Amniotic stem cell (primary cell): Measurements from ENCODE around the gene FHL5.
"Not testable (repeated sequence)": the region's sequence is repeated elsewhere in the genome, so short reads cannot be mapped to it uniquely, and the experiment has no call there.

Experiments used
- DNase-seq: peaks from one replicate; lab custom pipeline; 2025; lab: John Stamatoyannopoulos, UW

Gene FHL5

GRCh38 chr6:96611342-96611991, 48.5 kb downstream of the FHL5 start:
- DNase-seq: no peak

GRCh38 chr6:96613291-96613999, 50.5 kb downstream of the FHL5 start:
- no peak for DNase-seq

- DNase-seq: no peak
Observed at GRCh38 chr6:96620851-96621250, 57.9 kb downstream of the FHL5 start.

- no peak for DNase-seq
Observed at GRCh38 chr6:96621983-96622382, 59.1 kb downstream of the FHL5 start.

GRCh38 chr6:96624957-96625356, 62.0 kb downstream of the FHL5 start:
- no peak for DNase-seq

- DNase-seq: peak; percentile 2
Observed at GRCh38 chr6:96626759-96627364, 63.9 kb downstream of the FHL5 start.

GRCh38 chr6:96631248-96631647, 68.3 kb downstream of the FHL5 start:
- no peak for DNase-seq

- DNase-seq: not testable (repeated sequence)
Observed at GRCh38 chr6:96637979-96638378, 75.1 kb downstream of the FHL5 start.

- no peak for DNase-seq
Observed at GRCh38 chr6:96645106-96645505, 82.2 kb downstream of the FHL5 start.

GRCh38 chr6:96649926-96650325, 87.0 kb downstream of the FHL5 start:
- DNase-seq: no peak

GRCh38 chr6:96651816-96652215, 88.9 kb downstream of the FHL5 start:
- DNase-seq: no peak

GRCh38 chr6:96652552-96652951, 89.6 kb downstream of the FHL5 start:
- DNase-seq: no peak

- no peak for DNase-seq
Observed at GRCh38 chr6:96653181-96653580, 90.3 kb downstream of the FHL5 start.

GRCh38 chr6:96656567-96656966, 93.6 kb downstream of the FHL5 start:
- DNase-seq: no peak

- DNase-seq: no peak
Observed at GRCh38 chr6:96657344-96657743, 94.4 kb downstream of the FHL5 start.

GRCh38 chr6:96659084-96659845, 96.3 kb downstream of the FHL5 start:
- no peak for DNase-seq
